Thoracic aorta (tissue), 2 donors: ENCODE measurements around the gene RAB14. TPM values are rescaled to one million over a fixed set of nuclear protein-coding genes. Genes with fewer than 3 reads are reported as not detected.

Experiments
- ATAC-seq: fragments of 150-250 bp; one replicate; pipeline ENCODE4 v1.8.0; 2017; ENCODE audit warnings: low read depth; ENCODE audit not compliant: insufficient number of reproducible peaks, low FRiP score
- DNase-seq: peaks from one replicate; pipeline ENCODE4 v3.0.0-alpha.2; 2020; ENCODE audit warnings: low spot score
- H3K27ac ChIP-seq, 2 donors: fragments of 200-600 bp; sonication (generic); 1 replicate in 1 of 2; 2 replicates in 1 of 2; pipeline ENCODE4 v1.5.1; 2016; ENCODE audit warnings: mild to moderate bottlenecking in 2 of 2, moderate library complexity in 2 of 2
- H3K27me3 ChIP-seq: fragments of 200-600 bp; sonication (generic); replicated peaks from 2 replicates; pipeline ENCODE4 v1.6.0; 2016; ENCODE audit warnings: mild to moderate bottlenecking; ENCODE audit not compliant: insufficient read depth
- H3K36me3 ChIP-seq: fragments of 200-600 bp; sonication (generic); one replicate; pipeline ENCODE4 v1.5.1; 2016
- H3K4me1 ChIP-seq, 2 donors: fragments of 200-600 bp; sonication (generic); 1 replicate in 1 of 2; 2 replicates in 1 of 2; pipeline versions ENCODE4 v1.5.1 to v1.6.0; 2016; ENCODE audit warnings: low read depth in 2 of 2, mild to moderate bottlenecking in 1 of 2; ENCODE audit not compliant: control insufficient read depth in 1 of 2
- H3K4me3 ChIP-seq: fragments of 200-600 bp; sonication (generic); 2 replicates; pipeline ENCODE4 v1.5.1; 2016; ENCODE audit warnings: mild to moderate bottlenecking
- H3K9me3 ChIP-seq: fragments of 200-600 bp; sonication (generic); 2 replicates; pipeline ENCODE4 v1.5.1; 2016
- total RNA-seq, 2 donors: library from RNA; depleted of rRNA; stranded (reverse); fragments of >200 nt; gene quantifications; one replicate each; pipeline versions ENCODE4 v1.1.0 to v1.2.3, GENCODE V29; 2016
- TF ChIP-seq, protein P1 (sequence below): fragments of 200-600 bp; sonication (generic); IDR thresholded peaks from one replicate; pipeline ENCODE4 v1.5.1; 2019; ENCODE audit warnings: antibody characterized with exemption

RAB14 gene
- total RNA-seq, 2 donors from 2014 or later: 32.9 to 39.2 TPM

DNA sequence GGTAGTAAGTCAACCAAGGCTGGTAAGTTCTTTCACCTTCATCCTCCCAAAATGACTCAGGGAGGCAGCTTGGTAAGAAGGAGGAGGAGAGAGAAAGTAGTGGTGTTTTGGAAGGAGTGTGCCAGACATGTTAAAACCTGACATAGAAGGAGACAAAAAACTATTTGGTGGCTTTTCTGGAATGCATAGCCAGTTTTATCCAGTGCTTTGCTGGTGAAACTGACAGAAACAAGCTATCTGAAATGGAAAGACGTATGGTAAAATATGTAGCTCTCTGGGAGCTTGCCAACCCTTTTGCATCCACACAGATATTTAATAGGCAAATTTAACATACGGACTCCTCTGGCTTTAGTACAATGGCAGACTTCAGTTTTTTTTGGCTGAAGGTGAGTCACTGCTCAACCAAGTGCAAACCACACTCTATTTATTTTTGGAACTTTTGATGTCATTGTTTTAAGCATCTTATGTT, 45.4 kb downstream of the RAB14 start:
- Histone ChIP-seq H3K4me1 (peaks cover 0 to 7% of the 10 kb centered on the region in 2 donors), H3K27me3 (no peaks in the 10 kb centered on the region), H3K27ac (peak overlapping the region; percentile 3 to 60), H3K36me3 (no peaks in the 10 kb centered on the region), H3K9me3 (no peaks in the 10 kb centered on the region), H3K4me3 (no peak overlapping the region)
- TF ChIP-seq, protein P1, sequence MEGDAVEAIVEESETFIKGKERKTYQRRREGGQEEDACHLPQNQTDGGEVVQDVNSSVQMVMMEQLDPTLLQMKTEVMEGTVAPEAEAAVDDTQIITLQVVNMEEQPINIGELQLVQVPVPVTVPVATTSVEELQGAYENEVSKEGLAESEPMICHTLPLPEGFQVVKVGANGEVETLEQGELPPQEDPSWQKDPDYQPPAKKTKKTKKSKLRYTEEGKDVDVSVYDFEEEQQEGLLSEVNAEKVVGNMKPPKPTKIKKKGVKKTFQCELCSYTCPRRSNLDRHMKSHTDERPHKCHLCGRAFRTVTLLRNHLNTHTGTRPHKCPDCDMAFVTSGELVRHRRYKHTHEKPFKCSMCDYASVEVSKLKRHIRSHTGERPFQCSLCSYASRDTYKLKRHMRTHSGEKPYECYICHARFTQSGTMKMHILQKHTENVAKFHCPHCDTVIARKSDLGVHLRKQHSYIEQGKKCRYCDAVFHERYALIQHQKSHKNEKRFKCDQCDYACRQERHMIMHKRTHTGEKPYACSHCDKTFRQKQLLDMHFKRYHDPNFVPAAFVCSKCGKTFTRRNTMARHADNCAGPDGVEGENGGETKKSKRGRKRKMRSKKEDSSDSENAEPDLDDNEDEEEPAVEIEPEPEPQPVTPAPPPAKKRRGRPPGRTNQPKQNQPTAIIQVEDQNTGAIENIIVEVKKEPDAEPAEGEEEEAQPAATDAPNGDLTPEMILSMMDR: no peak
- ATAC-seq (peak; percentile 40), DNase-seq (no peak)

GRCh38 chr9:121154782-121155181, 46.9 kb downstream of the RAB14 start:
- DNase-seq (no peak), ATAC-seq (no peak)
- no peaks in the 10 kb centered on the region for H3K27me3 ChIP-seq
- peaks cover 9% of the 10 kb centered on the region for H3K36me3 ChIP-seq
- TF ChIP-seq, protein P1: no peak
- H3K27ac ChIP-seq: no peak overlapping the region
- H3K4me1 ChIP-seq: peaks cover 0 to 7% of the 10 kb centered on the region in 2 donors
- H3K9me3 ChIP-seq: no peaks in the 10 kb centered on the region
- H3K4me3 ChIP-seq: no peak overlapping the region

GRCh38 chr9:121153642-121154041, 48.0 kb downstream of the RAB14 start:
- TF ChIP-seq, protein P1: no peak
- Histone ChIP-seq H3K4me3 (no peak overlapping the region), H3K36me3 (peaks cover 13% of the 10 kb centered on the region), H3K4me1 (peaks cover 0 to 7% of the 10 kb centered on the region in 2 donors), H3K27me3 (no peaks in the 10 kb centered on the region), H3K9me3 (no peaks in the 10 kb centered on the region), H3K27ac (no peak overlapping the region)
- DNase-seq: no peak
- ATAC-seq: no peak

DNA sequence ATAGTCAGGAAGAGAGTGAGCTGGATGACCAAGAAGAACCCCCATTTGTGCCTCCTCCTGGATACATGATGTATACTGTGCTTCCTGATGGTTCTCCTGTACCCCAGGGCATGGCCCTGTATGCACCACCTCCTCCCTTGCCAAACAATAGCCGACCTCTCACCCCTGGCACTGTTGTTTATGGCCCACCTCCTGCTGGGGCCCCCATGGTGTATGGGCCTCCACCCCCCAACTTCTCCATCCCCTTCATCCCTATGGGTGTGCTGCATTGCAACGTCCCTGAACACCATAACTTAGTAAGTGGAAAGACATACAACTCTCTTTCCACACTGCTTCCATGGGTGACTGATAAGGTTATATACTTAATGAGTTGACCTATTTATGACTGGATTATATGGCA, 51.5 kb downstream of the RAB14 start:
- TF ChIP-seq, protein P1: no peak
- Histone ChIP-seq H3K27ac (no peak overlapping the region), H3K27me3 (no peaks in the 10 kb centered on the region), H3K9me3 (no peaks in the 10 kb centered on the region), H3K4me1 (no peaks in the 10 kb centered on the region), H3K36me3 (peaks cover 37% of the 10 kb centered on the region), H3K4me3 (no peak overlapping the region)
- no peak for ATAC-seq
- no peak for DNase-seq

DNA sequence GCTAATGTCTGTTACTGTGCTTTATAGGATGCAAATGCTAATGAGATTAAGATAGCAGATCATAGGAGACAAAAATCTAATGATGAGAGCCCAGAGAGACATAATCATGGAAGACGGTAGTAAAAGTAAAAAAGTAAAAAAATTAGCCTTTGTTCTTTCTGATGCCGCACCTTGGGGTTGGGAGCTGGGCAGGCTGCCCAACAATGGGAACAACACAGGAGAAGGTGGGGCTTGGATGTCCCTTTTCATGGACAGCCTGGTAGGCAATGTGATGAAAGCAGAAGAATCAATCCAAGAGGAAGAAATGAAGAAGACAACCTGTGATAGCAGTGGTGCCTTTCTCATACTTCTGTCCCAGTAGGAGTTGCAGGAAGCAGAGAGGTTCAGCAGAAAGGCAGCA, 57.2 kb downstream of the RAB14 start:
- no peak overlapping the region for H3K27ac ChIP-seq
- no peak overlapping the region for H3K4me3 ChIP-seq
- H3K27me3 ChIP-seq: no peaks in the 10 kb centered on the region
- no peaks in the 10 kb centered on the region for H3K9me3 ChIP-seq
- H3K4me1 ChIP-seq: no peaks in the 10 kb centered on the region
- ATAC-seq (no peak), DNase-seq (no peak)
- peaks cover 64% of the 10 kb centered on the region for H3K36me3 ChIP-seq
- TF ChIP-seq, protein P1: no peak
